GM12891 (cell line): ENCODE measurements around the gene COL25A1.

Source experiments
- PAX5 ChIP-seq: IDR thresholded peaks from 2 replicates; pipeline ENCODE4 v1.6.1; 2011; ENCODE audit warnings: low read length, moderate library complexity, mild to moderate bottlenecking; ENCODE audit not compliant: insufficient read depth, severe bottlenecking
- POLR2A ChIP-seq: IDR thresholded peaks from 2 replicates; pipeline ENCODE4 v1.6.1; 2011; ENCODE audit warnings: low read depth, low read length, control low read depth
- POLR2AphosphoS5 ChIP-seq: IDR thresholded peaks from 2 replicates; pipeline ENCODE4 v1.6.1; 2011; ENCODE audit warnings: low read depth, low read length, control low read depth
- SPI1 ChIP-seq: IDR thresholded peaks from 2 replicates; pipeline ENCODE4 v1.6.1; 2011; ENCODE audit warnings: low read depth, low read length, control low read depth
- TAF1 ChIP-seq: IDR thresholded peaks from 2 replicates; pipeline ENCODE4 v1.6.1; 2011; ENCODE audit warnings: low read depth, low read length, control low read depth

DNA sequence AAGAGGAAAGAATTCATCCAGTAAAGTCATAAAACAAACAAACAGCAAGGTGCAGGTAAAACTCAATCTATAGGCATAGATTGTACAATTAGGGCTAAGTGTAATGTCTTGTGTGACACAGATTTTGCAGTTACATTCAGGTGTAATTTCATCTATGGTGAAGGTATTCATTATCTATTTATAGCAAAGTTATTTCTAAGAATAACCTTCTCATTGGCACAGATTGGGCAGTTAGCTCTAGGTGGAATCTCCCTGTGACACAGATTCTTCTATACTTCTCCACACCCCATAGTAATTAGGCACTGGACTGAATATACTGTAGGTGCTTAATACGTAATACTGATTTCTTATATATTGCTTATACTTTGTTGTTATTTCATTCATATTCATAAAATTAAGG, 66.8 kb downstream of the COL25A1 start:
- TF ChIP-seq POLR2A = no peak
- TF ChIP-seq PAX5 = no peak
- TF ChIP-seq POLR2AphosphoS5 = no peak
- TF ChIP-seq SPI1 = no peak
- no peak for TF ChIP-seq TAF1
